IPS-18c (cell line): ENCODE results near the gene RASA1.

Source experiments
- H3K4me3 ChIP-seq: 2 replicates; pipeline ENCODE4 v1.7.0; 2013; ENCODE audit warnings: low read depth, mild to moderate bottlenecking, low read length, moderate library complexity; ENCODE audit not compliant: insufficient read depth
- H3K9me3 ChIP-seq: one replicate; pipeline ENCODE4 v1.6.1; 2013; ENCODE audit warnings: mild to moderate bottlenecking, low read length, moderate library complexity; ENCODE audit not compliant: control insufficient read depth, insufficient read depth

RASA1 gene

DNA sequence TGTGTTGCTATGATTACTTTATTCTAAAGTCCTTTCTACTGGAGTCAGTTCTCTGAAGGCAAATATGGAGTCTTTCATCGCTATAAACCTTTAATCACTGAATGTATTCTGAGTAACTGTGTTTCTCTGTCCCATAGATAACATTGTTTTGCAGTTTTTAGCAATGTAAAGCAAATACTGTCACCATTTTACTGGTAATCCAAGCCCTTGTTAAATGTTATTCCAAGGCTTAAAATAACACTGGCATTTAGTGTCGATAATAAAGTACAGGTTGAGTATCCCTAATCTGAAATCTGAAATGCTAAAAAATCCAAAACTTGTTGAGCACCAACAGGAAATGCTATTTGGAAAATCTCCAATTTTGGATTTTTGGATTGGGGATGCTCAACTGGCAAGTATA is 120.4 kb downstream of the RASA1 start:
- no peak overlapping the region for H3K4me3 ChIP-seq
- no peaks in the 10 kb centered on the region for H3K9me3 ChIP-seq

DNA sequence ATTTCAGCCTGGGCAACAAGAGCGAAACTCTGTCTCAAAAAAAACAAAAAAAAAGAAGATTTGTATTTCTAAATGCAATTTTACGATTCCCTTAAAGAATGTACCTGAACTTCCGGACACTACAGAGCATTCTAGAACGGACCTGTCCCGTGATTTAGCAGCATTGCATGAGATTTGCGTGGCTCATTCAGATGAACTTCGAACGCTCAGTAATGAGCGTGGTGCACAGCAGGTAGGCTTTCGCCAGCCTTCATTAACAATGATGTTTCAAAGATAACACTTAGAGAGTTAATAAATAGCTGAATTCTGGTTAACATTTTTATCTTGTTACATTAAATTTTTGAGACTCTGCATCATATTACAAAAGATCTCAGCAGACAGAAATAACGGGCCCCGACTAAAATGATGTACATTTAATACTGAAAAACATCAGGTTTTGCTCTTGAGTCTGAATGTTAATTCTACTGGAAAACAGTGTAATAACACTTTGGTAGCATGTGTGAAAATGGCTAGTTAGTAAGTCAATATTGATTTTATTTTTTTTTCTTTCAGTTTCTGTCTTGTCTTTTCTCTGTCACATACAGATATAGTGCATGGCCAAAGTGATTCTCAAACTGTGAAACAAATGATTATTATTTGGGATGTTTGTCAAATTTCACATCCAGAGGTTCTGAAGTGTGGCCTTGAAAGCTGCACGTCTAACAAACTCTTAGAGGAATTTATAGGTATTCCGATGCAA is 121.8 kb downstream of the RASA1 start:
- H3K9me3 ChIP-seq: no peaks in the 10 kb centered on the region
- no peak overlapping the region for H3K4me3 ChIP-seq

DNA sequence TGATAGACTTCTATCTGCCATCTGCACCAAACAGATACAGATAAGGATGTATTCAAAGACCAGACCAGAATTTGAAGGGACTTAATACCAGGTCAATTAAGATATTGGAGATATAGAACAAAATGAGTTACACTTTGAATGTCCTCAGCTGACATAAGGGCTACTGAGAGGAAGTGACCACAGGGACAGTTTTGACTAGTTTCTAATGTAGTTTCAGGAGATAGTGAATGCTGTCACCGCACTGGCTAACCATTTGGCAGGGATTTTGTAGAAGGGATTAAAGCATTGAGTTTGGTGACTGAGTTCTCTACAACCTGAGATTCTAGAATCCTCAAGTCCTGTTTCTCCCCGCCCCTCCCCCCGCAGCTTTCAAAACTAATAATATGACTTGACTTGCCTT is 122.4 kb downstream of the RASA1 start:
- Histone ChIP-seq H3K9me3 (no peaks in the 10 kb centered on the region), H3K4me3 (no peak overlapping the region)

DNA sequence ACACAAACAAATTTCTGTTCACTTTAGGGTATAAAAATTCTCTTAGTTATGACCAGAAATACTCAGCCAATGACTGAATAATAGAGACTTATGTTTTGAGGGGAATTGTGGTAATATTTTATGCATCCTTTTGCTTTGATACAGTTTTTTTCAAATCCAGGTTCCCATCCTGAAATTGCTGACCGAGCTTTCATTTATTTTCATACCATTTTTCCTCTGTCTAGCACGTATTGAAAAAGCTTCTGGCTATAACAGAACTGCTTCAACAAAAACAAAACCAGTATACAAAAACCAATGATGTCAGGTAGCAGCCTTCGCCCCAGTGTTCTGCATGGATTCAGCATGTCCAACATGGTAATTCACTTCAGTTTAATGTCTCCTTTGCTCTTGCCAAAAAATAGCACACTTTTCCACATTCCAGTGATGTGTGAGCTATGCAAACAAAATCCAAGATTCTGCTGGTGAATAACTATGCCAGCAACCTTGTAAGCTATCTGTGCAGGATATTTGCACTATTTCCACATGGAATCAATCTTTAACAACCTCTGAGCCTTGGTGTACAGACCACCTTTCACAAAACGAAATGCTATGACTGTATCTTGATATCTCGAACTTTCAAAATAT is 123.0 kb downstream of the RASA1 start:
- Histone ChIP-seq H3K4me3 (no peak overlapping the region), H3K9me3 (no peaks in the 10 kb centered on the region)

DNA sequence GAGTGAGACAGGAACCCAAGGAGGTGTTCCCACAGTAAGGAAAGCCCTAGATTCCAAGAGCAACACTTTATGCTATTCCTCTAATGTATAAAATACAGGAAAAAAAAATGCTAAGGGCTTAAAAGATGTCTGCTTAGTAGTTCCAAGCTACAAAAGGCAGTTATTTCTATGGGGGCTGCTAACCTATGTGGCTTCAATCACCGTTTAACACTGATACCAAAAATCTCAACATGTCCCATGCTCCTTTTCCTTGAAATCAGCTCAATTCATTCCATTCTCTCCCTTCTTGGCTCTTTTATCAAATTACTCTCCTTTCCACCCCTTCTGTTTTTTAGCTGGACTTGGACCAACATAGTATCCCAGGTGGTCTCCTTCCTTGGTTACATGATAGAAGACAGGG is 124.5 kb downstream of the RASA1 start:
- H3K4me3 ChIP-seq: no peak overlapping the region
- H3K9me3 ChIP-seq: no peaks in the 10 kb centered on the region

DNA sequence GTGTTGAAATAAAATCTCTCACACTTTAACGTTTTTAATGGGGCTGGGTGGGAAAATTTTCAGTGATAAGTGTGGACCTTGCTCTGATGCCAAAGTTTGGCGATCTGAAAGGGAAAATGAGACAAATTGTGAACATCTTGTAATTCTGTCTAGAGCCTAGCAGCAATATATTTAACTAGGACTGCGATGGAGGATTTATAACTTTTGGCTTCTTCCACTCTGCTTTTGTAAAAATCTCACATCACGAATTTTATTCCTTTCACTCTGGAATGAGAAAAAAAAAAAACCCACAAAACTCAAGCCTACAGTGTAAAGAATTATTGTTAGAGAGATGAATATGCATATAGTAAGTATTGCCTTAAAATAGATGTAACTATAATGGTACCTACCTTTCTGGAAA is 125.1 kb downstream of the RASA1 start:
- Histone ChIP-seq H3K4me3 (no peak overlapping the region), H3K9me3 (no peaks in the 10 kb centered on the region)

DNA sequence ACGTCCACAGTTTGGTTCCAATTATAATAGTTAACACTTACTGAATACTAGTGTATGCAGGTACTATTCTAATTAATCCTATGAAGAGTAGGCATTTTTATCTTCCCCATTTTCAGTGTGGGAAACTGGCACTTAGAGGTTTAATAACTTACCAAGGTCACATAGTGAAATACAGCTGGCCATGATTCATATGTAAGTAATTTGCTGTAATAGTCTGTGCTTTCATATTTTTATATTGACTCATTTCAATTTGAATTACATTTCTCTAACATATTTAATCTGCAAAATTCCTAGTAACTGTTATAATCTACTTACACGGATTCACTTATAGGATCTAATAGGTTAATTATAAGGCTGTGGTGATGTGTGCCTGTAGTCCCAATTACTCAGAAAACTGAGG is 125.6 kb downstream of the RASA1 start:
- no peaks in the 10 kb centered on the region for H3K9me3 ChIP-seq
- no peak overlapping the region for H3K4me3 ChIP-seq

DNA sequence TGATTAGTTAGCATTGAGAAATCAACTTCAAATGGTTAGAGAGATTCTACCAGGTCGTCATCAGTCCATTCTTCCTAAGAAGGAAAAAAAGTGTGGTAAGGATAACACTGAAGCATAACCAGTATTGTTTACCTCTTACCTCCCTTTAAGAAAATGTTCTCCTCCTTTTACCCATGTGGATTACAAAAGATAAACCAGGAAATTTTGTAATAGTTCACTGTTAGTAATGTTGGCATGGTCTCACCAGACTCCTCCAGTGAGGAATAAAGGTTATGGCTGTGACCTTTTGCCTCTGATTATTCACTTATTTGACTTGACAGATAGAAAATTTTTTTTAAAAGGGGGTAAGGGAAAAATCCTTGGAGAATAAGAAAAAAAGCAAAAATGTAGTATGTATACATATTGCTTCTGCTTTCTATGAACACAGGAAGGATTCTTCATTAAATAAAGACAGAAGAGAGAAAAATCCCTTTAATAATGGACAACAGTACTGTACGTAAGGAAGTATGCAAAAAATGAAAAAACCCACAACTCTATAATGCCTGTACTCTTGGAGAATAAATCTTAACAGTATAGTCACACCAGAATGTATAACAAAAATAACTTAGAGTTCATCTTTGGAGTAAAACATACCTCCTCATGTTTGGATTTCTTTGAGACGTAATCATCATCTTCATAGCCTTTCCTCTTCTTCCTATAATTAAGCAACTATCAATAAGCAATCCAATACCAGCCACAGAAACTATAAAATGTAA is 126.9 kb downstream of the RASA1 start:
- H3K9me3 ChIP-seq: no peaks in the 10 kb centered on the region
- no peak overlapping the region for H3K4me3 ChIP-seq

DNA sequence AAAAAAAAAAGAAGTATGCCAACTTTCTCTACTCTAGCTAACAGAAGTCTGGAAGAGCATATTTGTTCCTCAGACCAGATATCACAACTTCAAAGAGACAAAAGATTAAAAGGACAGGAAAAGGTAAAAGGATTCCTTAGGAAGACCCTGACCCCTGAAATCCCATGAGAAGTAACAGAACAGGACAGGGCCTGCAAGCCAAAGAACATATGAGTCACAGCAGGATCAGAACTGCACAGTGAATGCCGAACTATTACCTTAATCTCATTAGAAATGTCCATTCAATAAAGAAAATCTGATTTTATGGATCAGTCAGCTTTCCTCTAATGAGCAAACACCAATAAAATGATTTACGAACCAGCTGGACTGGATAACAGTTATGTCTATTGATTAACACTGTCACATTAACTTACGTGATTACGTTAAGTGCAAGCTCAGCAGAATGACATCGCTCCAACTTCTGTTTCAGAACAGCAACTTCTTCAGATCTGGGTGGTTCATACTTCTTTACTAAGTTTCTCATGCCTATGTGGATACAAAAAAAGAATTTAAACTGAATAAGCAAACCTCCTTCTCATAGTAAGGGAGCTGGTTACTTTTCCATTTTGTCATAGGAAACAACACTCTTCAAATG is 131.4 kb downstream of the RASA1 start:
- Histone ChIP-seq H3K4me3 (no peak overlapping the region), H3K9me3 (no peaks in the 10 kb centered on the region)

DNA sequence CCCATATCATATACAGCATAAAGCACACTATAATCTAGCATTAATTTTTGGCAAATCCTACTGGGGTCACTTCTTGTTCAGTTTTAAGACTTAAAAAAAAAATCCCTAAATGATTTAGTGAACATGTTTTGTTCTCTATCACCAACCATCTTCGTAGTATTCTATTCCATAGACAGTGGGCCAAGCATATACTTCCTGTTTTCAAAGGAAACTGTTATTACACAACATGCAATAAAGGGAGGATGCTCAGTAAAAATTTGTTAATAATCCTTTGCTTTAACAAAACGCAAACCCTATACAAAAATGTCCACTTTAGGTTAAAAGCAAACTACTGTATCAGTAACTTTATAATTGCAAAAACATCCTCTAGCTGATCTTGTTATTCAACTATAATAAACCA is 132.0 kb downstream of the RASA1 start:
- Histone ChIP-seq H3K9me3 (no peaks in the 10 kb centered on the region), H3K4me3 (no peak overlapping the region)

DNA sequence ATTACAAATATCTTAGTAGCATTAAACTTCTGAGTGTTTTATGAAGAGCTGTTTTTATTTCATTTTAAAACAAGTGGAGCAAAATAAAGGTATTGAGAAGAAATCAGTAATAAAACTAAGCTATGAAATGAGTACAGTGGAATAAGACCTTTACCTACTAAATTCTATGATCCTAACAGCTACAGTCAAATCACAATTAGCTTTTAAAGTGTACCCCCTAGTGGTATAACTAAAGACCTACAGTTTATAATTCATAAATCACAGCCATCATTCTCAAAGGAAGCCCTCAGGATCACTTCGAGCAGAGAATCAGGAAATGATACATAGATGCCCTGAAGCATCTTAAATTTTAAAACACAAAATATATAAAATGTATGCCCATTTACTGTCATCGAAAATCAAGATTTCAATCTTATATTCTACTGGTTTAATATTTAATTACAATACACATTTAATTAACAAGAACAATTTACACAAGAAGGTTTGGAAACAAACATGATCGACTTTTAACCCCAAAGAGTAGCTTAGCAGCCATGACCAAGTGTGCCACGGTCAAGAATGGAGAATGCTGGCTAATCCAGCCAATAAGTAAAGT is 132.7 kb downstream of the RASA1 start:
- Histone ChIP-seq H3K9me3 (no peaks in the 10 kb centered on the region), H3K4me3 (no peak overlapping the region)

DNA sequence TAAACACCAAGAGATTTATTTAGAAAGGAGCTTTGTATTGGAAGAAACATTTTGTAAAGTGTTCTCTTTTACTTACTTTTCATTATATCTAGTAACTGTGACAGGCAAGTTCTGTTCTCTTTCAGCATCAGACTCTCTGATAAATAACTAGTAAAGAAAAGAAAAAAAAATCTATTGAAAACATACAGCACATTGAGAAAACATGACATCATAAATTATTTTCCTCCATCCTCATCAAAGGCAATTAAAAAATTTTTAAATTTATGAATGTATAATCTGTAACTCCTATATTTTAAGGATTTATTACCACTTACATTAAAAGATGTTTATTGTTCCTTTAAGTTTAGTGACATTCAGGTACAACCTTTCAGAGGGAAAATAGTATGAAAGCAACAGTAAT is 133.9 kb downstream of the RASA1 start:
- Histone ChIP-seq H3K9me3 (no peaks in the 10 kb centered on the region), H3K4me3 (no peak overlapping the region)

DNA sequence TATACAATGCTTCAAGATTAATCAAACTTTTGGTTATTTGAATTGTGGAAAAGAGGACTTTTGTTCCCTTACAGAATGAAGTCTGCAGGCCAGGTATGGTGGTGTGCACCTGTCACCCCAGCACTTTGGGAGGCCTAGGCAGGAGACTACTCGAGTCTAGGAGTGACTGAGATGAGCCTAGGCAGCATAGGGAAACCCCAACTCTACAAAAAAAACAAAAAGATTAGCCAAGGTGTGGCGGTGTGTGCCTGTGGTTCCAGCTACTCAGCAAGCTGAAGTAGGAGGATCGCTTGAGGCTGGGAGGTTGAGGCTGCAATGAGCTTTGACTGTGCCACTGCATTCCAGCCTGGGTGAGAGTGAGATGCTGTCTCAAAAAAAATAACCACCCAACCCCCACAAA is 135.7 kb downstream of the RASA1 start:
- no peak overlapping the region for H3K4me3 ChIP-seq

DNA sequence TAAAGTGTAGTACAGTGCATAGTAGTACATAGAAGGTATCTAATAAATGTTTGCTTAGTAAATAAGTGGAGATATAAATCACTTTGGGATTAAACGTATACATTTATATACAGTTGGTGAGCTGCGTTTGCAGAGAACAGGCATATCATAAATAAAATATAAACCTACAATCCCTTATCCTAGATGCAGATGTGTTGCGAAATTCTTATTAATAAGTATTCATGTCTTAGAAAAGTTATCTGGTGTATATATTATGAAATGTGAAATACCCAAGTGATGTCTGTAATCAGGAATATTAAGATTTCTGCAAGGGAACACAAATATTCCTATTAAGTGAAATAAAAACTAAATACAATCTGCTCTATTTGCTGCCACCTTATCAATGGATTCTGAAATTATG is 136.2 kb downstream of the RASA1 start:
- H3K9me3 ChIP-seq: no peaks in the 10 kb centered on the region
- no peak overlapping the region for H3K4me3 ChIP-seq

More for the DNA sequence above, 135.7 kb downstream of the RASA1 start:
- H3K9me3 ChIP-seq: no peaks in the 10 kb centered on the region

DNA sequence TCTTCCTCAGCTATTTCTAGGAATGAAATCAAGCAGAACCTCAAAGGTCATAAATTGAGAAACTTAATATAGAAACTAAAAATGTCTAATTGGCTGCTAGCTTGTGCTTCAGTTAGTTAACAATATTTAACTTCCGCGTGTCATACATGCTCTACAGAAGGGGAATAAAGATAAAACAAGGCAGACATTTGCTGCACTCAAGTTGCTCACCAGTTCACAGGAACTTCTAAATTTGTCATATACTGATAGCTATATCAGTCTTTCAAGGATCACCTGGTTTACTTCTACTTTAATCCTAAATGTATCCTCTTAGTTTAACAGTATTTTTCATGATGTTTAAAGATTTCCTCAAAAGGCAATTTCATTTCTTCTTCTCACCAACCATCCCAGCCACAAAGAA is 136.7 kb downstream of the RASA1 start:
- H3K4me3 ChIP-seq: no peak overlapping the region
- no peaks in the 10 kb centered on the region for H3K9me3 ChIP-seq

DNA sequence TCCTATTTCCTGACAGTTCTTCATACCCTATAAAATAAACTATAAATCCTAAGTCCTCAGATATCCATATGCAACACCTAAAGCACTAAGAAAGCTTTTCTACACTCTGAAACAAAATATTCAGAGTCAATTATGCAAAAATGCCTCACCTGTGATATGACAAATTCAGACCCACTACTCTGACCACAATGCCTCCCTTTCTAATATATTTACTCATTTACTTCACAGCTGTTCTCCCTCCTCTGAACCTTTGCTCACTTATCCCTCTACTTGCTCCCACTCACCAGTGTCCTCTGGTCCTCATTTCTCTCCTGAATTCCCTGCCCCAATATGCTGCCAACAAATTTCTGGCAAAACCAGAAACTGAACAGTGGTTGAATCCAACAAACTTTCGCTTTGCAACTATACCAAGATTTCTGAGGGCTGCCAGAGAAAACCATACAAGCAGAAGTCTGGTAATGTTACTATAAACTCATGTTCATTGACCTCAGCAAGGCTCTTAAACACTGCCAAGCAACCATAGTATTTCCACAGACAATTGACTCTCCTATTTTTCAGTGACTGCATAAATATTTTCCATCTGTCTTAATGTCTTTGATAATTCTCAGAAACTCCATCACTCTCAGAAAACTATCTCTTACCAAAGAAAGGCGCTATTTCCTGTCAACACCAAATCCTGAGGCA is 137.9 kb downstream of the RASA1 start:
- no peak overlapping the region for H3K4me3 ChIP-seq
- H3K9me3 ChIP-seq: no peaks in the 10 kb centered on the region

DNA sequence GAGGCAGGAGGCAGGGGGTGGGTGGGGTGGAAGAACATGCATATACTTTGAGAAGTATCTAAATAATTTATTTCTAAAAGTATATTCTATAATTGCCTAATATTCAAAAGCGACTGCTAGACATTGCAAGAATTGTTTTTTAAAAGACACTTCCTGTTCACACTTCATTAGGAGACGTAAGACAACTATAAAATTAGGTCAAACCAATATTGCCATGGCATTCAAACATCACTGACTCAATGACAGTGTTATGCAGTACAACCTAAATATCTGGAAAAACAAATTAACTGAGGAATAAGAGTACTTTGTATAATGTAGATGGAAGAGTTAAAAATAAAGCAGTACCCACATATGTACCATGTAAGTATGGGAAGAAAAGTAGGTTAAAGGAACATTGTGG is 140.5 kb downstream of the RASA1 start:
- H3K4me3 ChIP-seq: no peak overlapping the region
- H3K9me3 ChIP-seq: no peaks in the 10 kb centered on the region
